Measurements from ENCODE around the gene PADI1. TPM values are rescaled to one million over a fixed set of nuclear protein-coding genes. Genes with fewer than 3 reads are reported as not detected.

Gene PADI1
- total RNA-seq, 1 donor from 2014 or later: not detected

- Histone ChIP-seq H3K4me1 (no peaks in the 10 kb centered on the region), H3K27me3 (ENCODE audit: low read depth) (peaks cover 95% of the 10 kb centered on the region), H3K27ac (replicated peaks) (no peak overlapping the region), H3K9me3 (replicated peaks) (no peaks in the 10 kb centered on the region), H3K4me3 (no peak overlapping the region), H3K36me3 (no peaks in the 10 kb centered on the region)
- no peak for DNase-seq
- no peak for TF ChIP-seq CTCF (IDR thresholded peaks at IDR 0.05; ENCODE audit: borderline replicate concordance)
- intact Hi-C loops (cut with micrococcal nuclease): no loop called here
Observed at GRCh38 chr1:17286646-17287045, 81.7 kb downstream of the PADI1 start.

- H3K27ac ChIP-seq (replicated peaks): no peak overlapping the region
- intact Hi-C loops (cut with micrococcal nuclease): no loop called here
- H3K4me1 ChIP-seq: no peaks in the 10 kb centered on the region
- no peak for DNase-seq
- peaks cover 98% of the 10 kb centered on the region for H3K27me3 ChIP-seq (ENCODE audit: low read depth)
- no peak overlapping the region for H3K4me3 ChIP-seq
- H3K9me3 ChIP-seq (replicated peaks): no peaks in the 10 kb centered on the region
- TF ChIP-seq CTCF (IDR thresholded peaks at IDR 0.05; ENCODE audit: borderline replicate concordance): no peak
- H3K36me3 ChIP-seq: no peaks in the 10 kb centered on the region
Observed at GRCh38 chr1:17287130-17287776, 82.3 kb downstream of the PADI1 start.

GRCh38 chr1:17289721-17290120 lies 84.8 kb downstream of the PADI1 start:
- H3K27me3 ChIP-seq (ENCODE audit: low read depth): peaks cover 94% of the 10 kb centered on the region
- no peaks in the 10 kb centered on the region for H3K9me3 ChIP-seq (replicated peaks)
- H3K27ac ChIP-seq (replicated peaks): no peak overlapping the region
- H3K36me3 ChIP-seq: no peaks in the 10 kb centered on the region
- no peak for DNase-seq
- no peak for TF ChIP-seq CTCF (IDR thresholded peaks at IDR 0.05; ENCODE audit: borderline replicate concordance)
- intact Hi-C loops (cut with micrococcal nuclease): no loop called here
- no peaks in the 10 kb centered on the region for H3K4me1 ChIP-seq
- no peak overlapping the region for H3K4me3 ChIP-seq

GRCh38 chr1:17290553-17290952 lies 85.6 kb downstream of the PADI1 start:
- TF ChIP-seq CTCF (IDR thresholded peaks at IDR 0.05; ENCODE audit: borderline replicate concordance): no peak
- H3K36me3 ChIP-seq: no peaks in the 10 kb centered on the region
- H3K27ac ChIP-seq (replicated peaks): no peak overlapping the region
- DNase-seq: no peak
- no peaks in the 10 kb centered on the region for H3K9me3 ChIP-seq (replicated peaks)
- peaks cover 90% of the 10 kb centered on the region for H3K27me3 ChIP-seq (ENCODE audit: low read depth)
- H3K4me1 ChIP-seq: no peaks in the 10 kb centered on the region
- H3K4me3 ChIP-seq: no peak overlapping the region
- intact Hi-C loops (cut with micrococcal nuclease): no loop called here

GRCh38 chr1:17292299-17293160 lies 87.6 kb downstream of the PADI1 start:
- Histone ChIP-seq H3K4me1 (no peaks in the 10 kb centered on the region), H3K27ac (replicated peaks) (no peak overlapping the region)
- TF ChIP-seq CTCF (IDR thresholded peaks at IDR 0.05; ENCODE audit: borderline replicate concordance): no peak

More at GRCh38 chr1:17292299-17293160, 87.6 kb downstream of the PADI1 start:
- intact Hi-C loops (cut with micrococcal nuclease): no loop called here
- Histone ChIP-seq H3K9me3 (replicated peaks) (no peaks in the 10 kb centered on the region), H3K36me3 (no peaks in the 10 kb centered on the region), H3K27me3 (ENCODE audit: low read depth) (peaks cover 83% of the 10 kb centered on the region), H3K4me3 (no peak overlapping the region)
- no peak for DNase-seq
